Mesenchymal stem cell (in vitro differentiated cells and primary cell): ENCODE data around the gene IL24.
"Not testable (repeated sequence)": the region's sequence is repeated elsewhere in the genome, so short reads cannot be mapped to it uniquely, and the experiment has no call there.

Experiments
- DNase-seq: peaks from one replicate; pipeline ENCODE4 v3.0.0-alpha.2; 2013
- H2AFZ ChIP-seq: one replicate; pipeline ENCODE4 v1.6.1; 2013; ENCODE audit warnings: low read depth, mild to moderate bottlenecking, control low read depth, inconsistent platforms, low read length, moderate library complexity
- H2AK5ac ChIP-seq: 2 replicates; pipeline ENCODE4 v1.6.1; 2013; ENCODE audit warnings: low read length, moderate library complexity, mild to moderate bottlenecking, inconsistent platforms; ENCODE audit not compliant: severe bottlenecking
- H2BK120ac ChIP-seq: one replicate; pipeline ENCODE4 v1.6.1; 2013; ENCODE audit warnings: low read depth, mild to moderate bottlenecking, inconsistent platforms, low read length, moderate library complexity
- H2BK12ac ChIP-seq, 2 experiments: one replicate each; pipeline ENCODE4 v1.6.1; 2013; ENCODE audit warnings: inconsistent platforms in 2 of 2, low read length in 2 of 2, mild to moderate bottlenecking in 2 of 2, moderate library complexity in 2 of 2, control low read depth in 1 of 2
- H2BK15ac ChIP-seq: one replicate; pipeline ENCODE4 v1.6.1; 2013; ENCODE audit warnings: mild to moderate bottlenecking, low read depth, inconsistent platforms; ENCODE audit not compliant: poor library complexity, severe bottlenecking
- H2BK5ac ChIP-seq: 2 replicates; pipeline ENCODE4 v1.6.1; 2013; ENCODE audit warnings: low read depth, mild to moderate bottlenecking, low read length, control low read depth, inconsistent platforms; ENCODE audit not compliant: poor library complexity, severe bottlenecking
- H3K14ac ChIP-seq, 2 experiments: one replicate each; pipeline ENCODE4 v1.6.1; 2013; ENCODE audit warnings: inconsistent platforms in 2 of 2, low read length in 2 of 2, control low read depth in 1 of 2, mild to moderate bottlenecking in 1 of 2, moderate library complexity in 1 of 2
- H3K18ac ChIP-seq, 2 experiments: one replicate each; pipeline ENCODE4 v1.6.1; 2013; ENCODE audit warnings: inconsistent platforms in 2 of 2, low read length in 2 of 2, control low read depth in 1 of 2, low read depth in 1 of 2, mild to moderate bottlenecking in 1 of 2
- H3K23ac ChIP-seq, 2 experiments: one replicate each; pipeline ENCODE4 v1.6.1; 2013; ENCODE audit warnings: inconsistent platforms in 2 of 2, low read length in 2 of 2, mild to moderate bottlenecking in 2 of 2, moderate library complexity in 2 of 2, control low read depth in 1 of 2
- H3K27ac ChIP-seq: 2 replicates; pipeline ENCODE4 v1.5.1; 2013; ENCODE audit warnings: mild to moderate bottlenecking, moderate library complexity, low read length, control low read depth, inconsistent platforms; ENCODE audit not compliant: poor library complexity, severe bottlenecking
- H3K27me3 ChIP-seq, 2 experiments: 2 replicates each; pipeline versions ENCODE4 v1.6.1 to v1.7.0; 2013; ENCODE audit warnings: low read length in 2 of 2, mild to moderate bottlenecking in 2 of 2, moderate library complexity in 2 of 2, control low read depth in 1 of 2, inconsistent platforms in 1 of 2; ENCODE audit not compliant: control insufficient read depth in 1 of 2, insufficient read depth in 1 of 2
- H3K36me3 ChIP-seq, 2 experiments: 2 replicates each; pipeline versions ENCODE4 v1.6.1 to v1.7.0; 2013; ENCODE audit warnings: low read length in 2 of 2, control low read depth in 1 of 2, inconsistent platforms in 1 of 2, low read depth in 1 of 2, mild to moderate bottlenecking in 1 of 2; ENCODE audit not compliant: insufficient read depth in 2 of 2, control insufficient read depth in 1 of 2
- H3K4ac ChIP-seq, 2 experiments: one replicate each; pipeline ENCODE4 v1.6.1; 2013; ENCODE audit warnings: inconsistent platforms in 2 of 2, low read length in 2 of 2, mild to moderate bottlenecking in 2 of 2, moderate library complexity in 2 of 2, control low read depth in 1 of 2, low read depth in 1 of 2
- H3K4me1 ChIP-seq: 2 replicates; pipeline ENCODE4 v1.6.1; 2013; ENCODE audit warnings: low read depth, low read length, control low read depth; ENCODE audit not compliant: control insufficient read depth, insufficient read depth
- H3K4me2 ChIP-seq: 2 replicates; pipeline ENCODE4 v1.6.1; 2013; ENCODE audit warnings: low read length, mild to moderate bottlenecking, inconsistent platforms; ENCODE audit not compliant: poor library complexity, severe bottlenecking
- H3K4me3 ChIP-seq, 2 experiments: 2 replicates each; pipeline versions ENCODE4 v1.5.1 to v1.7.0; 2013; ENCODE audit warnings: low read length in 2 of 2, mild to moderate bottlenecking in 2 of 2, control low read depth in 1 of 2, low read depth in 1 of 2; ENCODE audit not compliant: insufficient read depth in 1 of 2
- H3K79me1 ChIP-seq: replicated peaks from 2 replicates; pipeline ENCODE4 v1.6.1; 2013; ENCODE audit warnings: mild to moderate bottlenecking, control low read depth, low read length, inconsistent platforms; ENCODE audit not compliant: poor library complexity, severe bottlenecking
- H3K9ac ChIP-seq: 2 replicates; pipeline ENCODE4 v1.7.0; 2013; ENCODE audit warnings: mild to moderate bottlenecking, low read length, moderate library complexity
- H3K9me3 ChIP-seq: 2 replicates; pipeline ENCODE4 v1.7.0; 2013; ENCODE audit warnings: mild to moderate bottlenecking, low read length; ENCODE audit not compliant: control insufficient read depth
- H4K8ac ChIP-seq: one replicate; pipeline ENCODE4 v1.6.1; 2013; ENCODE audit warnings: inconsistent platforms, mild to moderate bottlenecking, low read length, moderate library complexity
- H4K91ac ChIP-seq: one replicate; pipeline ENCODE4 v1.6.1; 2013; ENCODE audit warnings: mild to moderate bottlenecking, low read length, inconsistent platforms
- WGBS: methylation state at CpG from one replicate; pipeline ENCODE4 v1.1.7; 2013; ENCODE audit warnings: mixed read lengths; 5-methylcytosine and 5-hydroxymethylcytosine counted together

IL24 gene

DNA sequence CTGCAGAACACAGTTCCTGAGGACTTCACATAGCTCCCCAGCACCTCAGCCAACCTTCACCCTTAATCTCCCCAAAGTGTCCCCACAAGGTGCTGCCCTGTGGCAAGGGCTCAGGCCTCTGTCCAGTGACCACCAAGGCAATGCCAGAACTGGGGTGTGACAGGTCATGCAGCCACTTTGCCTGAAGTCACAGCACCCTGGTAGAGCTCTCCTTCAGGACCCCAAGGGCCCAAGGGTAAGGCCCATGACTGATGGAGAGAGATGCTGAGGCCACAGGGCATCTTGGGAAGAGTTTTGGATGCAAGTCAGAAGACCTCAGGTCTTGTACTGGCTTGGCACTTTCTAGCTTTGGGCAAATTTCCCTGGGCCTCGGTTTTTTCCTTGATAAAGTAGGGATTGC, 25.3 kb downstream of the IL24 start:
- no peak overlapping the region for H3K18ac ChIP-seq
- H3K27me3 ChIP-seq = peaks cover 4 to 21% of the 10 kb centered on the region in 2 experiments
- no peak overlapping the region for H2BK15ac ChIP-seq
- H3K4ac ChIP-seq = no peak overlapping the region
- WGBS = 62% methylated on average over 1 of the region's 1 CpG
- no peak for DNase-seq
- no peak overlapping the region for H3K23ac ChIP-seq
- no peak overlapping the region for H4K8ac ChIP-seq
- H3K27ac ChIP-seq = no peak overlapping the region
- H3K9me3 ChIP-seq = no peaks in the 10 kb centered on the region
- no peak overlapping the region for H3K14ac ChIP-seq
- no peak overlapping the region for H3K4me3 ChIP-seq
- H4K91ac ChIP-seq = no peak overlapping the region
- no peaks in the 10 kb centered on the region for H3K36me3 ChIP-seq
- H2AFZ ChIP-seq = no peak overlapping the region
- no peak overlapping the region for H2AK5ac ChIP-seq
- no peak overlapping the region for H3K4me2 ChIP-seq
- H3K79me1 ChIP-seq = no peaks in the 10 kb centered on the region
- no peak overlapping the region for H2BK12ac ChIP-seq
- H2BK5ac ChIP-seq = no peak overlapping the region
- H3K4me1 ChIP-seq = no peaks in the 10 kb centered on the region
- H2BK120ac ChIP-seq = no peak overlapping the region
- no peak overlapping the region for H3K9ac ChIP-seq

DNA sequence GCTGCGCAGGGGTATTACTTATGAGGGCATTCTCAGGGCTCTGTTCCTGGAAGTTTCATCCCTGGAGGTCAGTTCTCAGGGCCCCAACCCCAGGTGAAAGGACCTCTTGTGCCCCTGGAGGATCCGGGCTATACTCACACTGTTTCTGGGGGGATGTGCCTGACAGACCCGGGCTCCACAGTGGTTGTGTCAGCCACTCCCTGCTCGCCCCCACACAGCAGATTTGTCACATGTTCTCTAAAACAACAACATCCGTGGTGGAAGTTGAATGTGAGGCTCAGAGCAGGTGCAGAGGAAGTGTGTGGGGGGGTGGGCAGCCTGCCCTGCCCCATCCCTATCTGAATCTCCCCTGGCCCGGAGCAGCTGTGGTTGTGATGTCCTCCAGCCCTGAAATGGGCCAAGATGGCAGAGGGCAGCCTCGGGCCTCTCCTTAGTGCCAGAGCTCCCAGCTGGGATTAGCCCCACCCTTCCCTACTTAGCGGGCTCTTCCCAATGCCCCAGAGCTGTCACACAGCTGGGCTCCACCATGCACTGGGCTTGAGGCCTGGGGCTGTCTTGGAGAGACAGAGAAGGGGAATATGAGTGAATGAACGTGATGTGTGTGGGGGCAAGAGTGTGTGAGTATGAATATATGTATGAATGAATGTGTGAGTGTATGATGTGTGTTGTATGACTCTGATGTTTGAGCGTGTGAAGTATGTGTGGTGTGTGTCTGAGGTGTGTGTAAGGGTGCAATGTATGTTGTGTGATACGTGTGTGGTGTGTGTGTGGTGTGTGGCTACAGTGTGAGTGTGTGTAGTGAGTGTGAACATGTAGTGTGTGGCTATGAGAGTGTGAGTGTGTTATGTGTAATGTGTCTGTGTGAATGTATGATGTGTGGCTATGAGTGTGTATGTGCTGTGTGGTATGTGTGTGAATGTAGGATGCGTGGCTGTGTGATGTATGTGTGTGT, 26.0 kb downstream of the IL24 start:
- Histone ChIP-seq H3K9me3 (no peaks in the 10 kb centered on the region), H3K23ac (no peak overlapping the region), H3K14ac (no peak overlapping the region), H3K4ac (no peak overlapping the region), H2AK5ac (no peak overlapping the region), H3K4me2 (no peak overlapping the region), H3K79me1 (no peaks in the 10 kb centered on the region), H4K8ac (no peak overlapping the region), H4K91ac (no peak overlapping the region), H3K36me3 (no peaks in the 10 kb centered on the region), H3K27ac (no peak overlapping the region), H2BK5ac (no peak overlapping the region), H3K27me3 (peaks cover 4 to 18% of the 10 kb centered on the region in 2 experiments), H2BK12ac (no peak overlapping the region), H2AFZ (no peak overlapping the region), H2BK120ac (no peak overlapping the region), H3K9ac (no peak overlapping the region), H3K4me1 (no peaks in the 10 kb centered on the region), H2BK15ac (no peak overlapping the region), H3K4me3 (no peak overlapping the region), H3K18ac (no peak overlapping the region)
- DNase-seq = no peak
- WGBS = 91% methylated on average over 10 of the region's 12 CpGs

DNA sequence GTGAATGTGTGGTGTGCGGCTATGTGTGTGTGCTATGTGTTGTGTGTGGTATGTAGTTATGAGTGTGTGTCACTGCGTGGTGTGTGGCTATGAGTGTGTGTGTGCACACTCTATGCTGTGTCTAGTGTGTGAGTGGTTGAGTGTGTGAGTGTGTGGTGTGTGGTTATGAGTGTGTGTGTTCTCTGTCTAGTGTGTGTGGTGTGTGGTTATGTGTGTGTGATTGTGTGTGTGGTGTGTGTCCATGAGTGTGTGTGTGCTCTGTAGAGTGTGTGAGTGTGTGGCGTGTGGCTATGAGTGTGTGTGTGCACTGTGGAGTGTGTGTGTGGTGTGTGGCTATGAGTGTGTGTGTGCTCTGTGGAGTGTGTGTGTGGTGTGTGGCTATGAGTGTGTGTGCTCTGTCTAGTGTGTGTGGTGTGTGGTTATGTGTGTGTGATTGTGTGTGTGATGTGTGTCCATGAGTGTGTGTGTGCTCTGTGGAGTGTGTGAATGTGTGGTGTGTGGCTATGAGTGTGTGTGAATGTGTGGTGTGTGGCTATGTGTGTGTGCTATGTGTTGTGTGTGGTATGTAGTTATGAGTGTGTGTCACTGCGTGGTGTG, 26.8 kb downstream of the IL24 start:
- H2BK12ac ChIP-seq = not testable (repeated sequence)
- WGBS = 82% methylated on average over 4 of the region's 4 CpGs

DNA sequence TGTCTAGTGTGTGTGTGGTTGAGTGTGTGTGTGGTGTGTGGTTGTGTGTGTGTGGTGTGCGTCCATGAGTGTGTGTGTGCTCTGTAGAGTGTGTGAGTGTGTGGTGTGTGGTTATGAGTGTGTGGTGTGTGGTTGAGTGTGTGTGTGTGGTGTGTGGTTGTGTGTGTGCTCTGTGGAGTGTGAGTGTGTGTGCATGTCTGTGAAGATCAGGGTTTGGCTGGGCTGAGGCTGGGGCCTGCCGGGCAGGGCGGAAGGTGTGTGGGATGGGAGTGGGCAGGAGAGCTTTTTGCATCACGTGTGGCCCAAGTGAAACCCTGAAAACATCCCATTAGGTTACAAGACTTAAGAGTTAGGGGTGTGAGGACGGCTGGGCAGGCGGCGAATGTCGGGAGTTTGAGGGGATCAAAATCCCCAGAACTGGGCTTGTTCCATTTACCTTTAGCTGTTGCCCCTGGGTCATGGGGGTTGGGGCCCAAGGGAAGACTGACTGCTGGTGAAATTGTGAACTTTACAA, 27.4 kb downstream of the IL24 start:
- no peak overlapping the region for H2BK12ac ChIP-seq
- H3K4me1 ChIP-seq = no peaks in the 10 kb centered on the region
- no peak overlapping the region for H3K23ac ChIP-seq
- no peaks in the 10 kb centered on the region for H3K79me1 ChIP-seq
- no peak overlapping the region for H3K4ac ChIP-seq
- no peak overlapping the region for H3K4me2 ChIP-seq
- no peak overlapping the region for H2BK15ac ChIP-seq
- H3K9me3 ChIP-seq = no peaks in the 10 kb centered on the region
- H4K8ac ChIP-seq = no peak overlapping the region
- over 99% methylated on average over 8 of the region's 8 CpGs for WGBS
- no peak overlapping the region for H2AFZ ChIP-seq
- H3K27me3 ChIP-seq = peaks cover 4 to 17% of the 10 kb centered on the region in 2 experiments
- no peak overlapping the region for H2BK5ac ChIP-seq
- no peak overlapping the region for H2BK120ac ChIP-seq
- DNase-seq = no peak
- H2AK5ac ChIP-seq = no peak overlapping the region
- H3K36me3 ChIP-seq = no peaks in the 10 kb centered on the region
- no peak overlapping the region for H3K9ac ChIP-seq
- H3K4me3 ChIP-seq = no peak overlapping the region
- peak overlapping the region in 1 of 2 experiments; percentile 87 for H3K14ac ChIP-seq
- no peak overlapping the region for H3K18ac ChIP-seq
- H3K27ac ChIP-seq = no peak overlapping the region
- no peak overlapping the region for H4K91ac ChIP-seq

More for the DNA sequence above, 26.8 kb downstream of the IL24 start:
- not testable (repeated sequence) for H2AK5ac ChIP-seq, H3K79me1 ChIP-seq, H3K9ac ChIP-seq, H4K91ac ChIP-seq, H3K9me3 ChIP-seq, H2BK15ac ChIP-seq, H2BK120ac ChIP-seq, H3K27ac ChIP-seq, H3K36me3 ChIP-seq, H3K4me2 ChIP-seq, H3K4me3 ChIP-seq, H3K18ac ChIP-seq, DNase-seq, H3K4ac ChIP-seq, H3K23ac ChIP-seq, H2AFZ ChIP-seq, H4K8ac ChIP-seq, H3K4me1 ChIP-seq, H2BK5ac ChIP-seq
- peaks cover 4 to 17% of the 10 kb centered on the region in 2 experiments for H3K27me3 ChIP-seq
- H3K14ac ChIP-seq = peak overlapping the region in 1 of 2 experiments; percentile 87
